NCI-H748 (cell line): Measurements from ENCODE around the gene IDH3B.
"Not testable (repeated sequence)": the region's sequence is repeated elsewhere in the genome, so short reads cannot be mapped to it uniquely, and the experiment has no call there.

Source experiments
- DNase-seq: peaks from one replicate; lab custom pipeline; 2025; ENCODE audit not compliant: unreplicated experiment; lab: John Stamatoyannopoulos, UW

Gene IDH3B

DNA sequence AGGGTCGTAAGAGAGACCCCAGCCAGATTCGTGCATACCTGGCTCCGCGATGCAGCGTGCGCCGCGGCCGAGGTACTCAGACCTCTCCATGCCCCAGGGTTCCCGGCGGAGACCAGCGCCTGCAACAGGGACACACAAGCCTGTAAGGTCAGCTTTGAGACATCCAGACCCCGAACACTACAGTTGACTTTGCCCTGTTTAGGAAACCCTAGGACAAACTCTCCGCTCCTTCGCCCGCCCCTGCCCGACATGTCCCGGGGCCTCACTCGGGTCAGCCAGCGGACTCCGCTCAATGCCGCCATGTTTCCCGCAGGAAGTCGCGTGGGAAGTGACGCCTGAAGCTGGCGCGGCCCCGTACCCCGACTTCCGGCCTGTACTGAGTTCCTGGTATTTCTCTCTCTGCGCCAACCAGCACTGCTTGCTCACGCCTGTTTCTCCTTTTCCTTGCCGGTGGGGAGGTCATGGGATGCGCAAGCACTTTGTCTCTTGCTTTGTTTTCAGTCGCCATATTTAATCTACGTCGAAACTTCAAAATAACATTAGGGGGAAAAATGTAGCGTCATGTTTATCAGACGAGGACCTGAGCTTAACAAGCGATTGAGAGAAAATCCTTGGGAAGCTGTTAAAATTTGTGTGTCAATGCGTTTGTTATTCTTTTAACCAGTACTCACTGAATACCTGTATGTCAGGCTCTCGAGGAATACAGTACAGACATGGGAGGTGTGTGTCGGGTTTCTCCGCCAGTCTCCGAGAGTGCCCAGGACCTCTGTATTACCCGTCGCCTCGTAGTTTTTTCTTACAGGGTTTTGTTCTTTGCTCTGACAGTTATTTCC lies at the start of gene IDH3B:
TSS of gene IDH3B (minus strand) at position 330 of the 833 bp plus-strand sequence. CDS start at position 302, 28 bp downstream.
- peak; percentile 98 for DNase-seq

DNA sequence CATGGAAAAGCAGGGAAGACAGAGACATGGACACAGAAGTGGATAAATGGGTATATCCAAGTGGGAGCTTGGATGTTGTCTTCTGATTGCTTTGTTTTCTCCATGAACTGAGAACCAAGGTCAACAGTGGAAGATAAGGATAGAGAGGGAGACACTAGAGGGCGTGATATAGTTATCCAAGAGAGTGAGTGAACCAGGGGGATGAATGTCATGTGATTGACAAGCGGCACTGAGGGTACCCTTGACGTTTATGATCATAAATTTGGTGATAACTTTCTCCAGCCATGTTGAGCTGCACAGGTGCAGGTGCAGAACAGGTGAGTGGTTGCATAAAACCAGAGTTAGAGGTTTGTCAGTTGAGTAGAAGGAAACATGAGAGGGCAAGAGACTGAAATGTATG lies 49.3 kb upstream of the IDH3B start:
- peak; percentile 59 for DNase-seq

DNA sequence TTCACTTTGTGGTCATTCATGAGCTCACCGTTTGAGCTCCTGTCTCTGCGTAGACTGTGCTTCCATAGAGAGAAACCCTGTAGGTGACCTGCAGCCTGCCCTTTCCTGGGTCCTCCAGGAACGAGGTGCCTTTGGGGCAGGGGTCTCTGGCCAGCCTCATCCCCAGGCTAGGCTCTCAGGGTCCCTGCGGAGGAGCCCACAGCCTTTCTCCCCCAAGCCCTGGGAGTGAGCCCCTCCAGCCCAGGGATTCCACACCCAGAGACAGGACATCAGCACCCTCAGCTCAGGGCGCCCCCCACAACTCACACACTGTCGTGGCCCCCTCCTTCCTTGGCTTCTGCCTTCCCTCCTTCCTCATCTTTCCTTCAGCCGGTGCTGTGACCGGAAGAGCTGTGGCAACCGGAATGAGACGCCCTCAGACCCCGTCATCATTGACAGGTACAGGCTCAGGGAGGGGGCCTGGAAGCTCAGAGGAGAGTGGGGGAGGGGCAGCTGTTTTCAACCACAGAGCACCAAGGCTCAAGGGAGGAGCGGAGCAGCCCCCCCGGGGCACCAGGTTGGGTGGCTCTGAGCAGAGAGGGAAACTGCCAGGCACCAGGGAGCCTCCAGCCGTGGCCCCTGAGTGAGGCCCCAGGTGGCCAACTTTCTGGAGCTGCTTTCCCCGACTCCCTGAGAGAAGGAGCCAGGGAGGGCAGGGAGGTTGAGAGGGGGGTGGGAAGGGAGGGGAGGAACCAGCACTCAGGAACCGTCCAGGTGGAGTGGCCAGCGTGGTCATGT lies 45.4 kb upstream of the IDH3B start:
- DNase-seq = no peak

DNA sequence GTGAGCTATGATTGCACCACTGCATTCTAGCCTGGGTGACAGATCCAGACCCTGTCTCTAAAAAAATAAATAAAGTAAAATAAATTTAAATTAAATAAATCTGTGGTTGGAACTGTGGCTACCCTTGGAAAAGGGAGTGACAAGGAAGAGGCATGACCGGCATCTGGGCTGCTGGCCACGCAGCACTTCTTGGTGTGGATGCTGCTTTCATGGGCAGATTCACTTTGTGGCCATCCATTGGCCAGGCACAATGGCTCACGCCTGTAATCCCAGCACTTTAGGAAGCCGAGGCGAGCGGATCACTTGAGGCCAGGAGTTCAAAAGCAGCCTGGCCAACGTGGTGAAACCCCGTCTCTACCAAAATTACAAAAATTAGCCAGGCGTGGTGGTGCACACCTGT lies 44.6 kb upstream of the IDH3B start:
- no peak for DNase-seq

DNA sequence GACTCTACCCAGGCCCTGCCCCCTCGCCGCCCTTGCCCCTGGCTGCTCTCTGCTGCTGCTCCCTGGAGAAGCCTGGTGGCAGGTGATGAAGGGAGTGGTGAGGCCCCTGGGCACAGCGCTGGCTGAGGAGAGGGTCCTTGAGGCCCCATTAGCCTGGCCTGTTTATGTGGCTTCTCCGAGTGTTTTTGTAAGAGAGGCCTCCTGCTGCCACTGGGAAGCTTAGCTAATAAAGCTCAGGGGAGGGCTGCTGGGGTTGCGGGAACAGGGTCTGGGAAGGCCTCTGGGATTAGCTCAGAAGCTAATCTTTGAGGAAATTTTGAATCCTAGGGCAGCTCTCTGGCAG lies 44.0 kb upstream of the IDH3B start:
- DNase-seq = no peak

DNA sequence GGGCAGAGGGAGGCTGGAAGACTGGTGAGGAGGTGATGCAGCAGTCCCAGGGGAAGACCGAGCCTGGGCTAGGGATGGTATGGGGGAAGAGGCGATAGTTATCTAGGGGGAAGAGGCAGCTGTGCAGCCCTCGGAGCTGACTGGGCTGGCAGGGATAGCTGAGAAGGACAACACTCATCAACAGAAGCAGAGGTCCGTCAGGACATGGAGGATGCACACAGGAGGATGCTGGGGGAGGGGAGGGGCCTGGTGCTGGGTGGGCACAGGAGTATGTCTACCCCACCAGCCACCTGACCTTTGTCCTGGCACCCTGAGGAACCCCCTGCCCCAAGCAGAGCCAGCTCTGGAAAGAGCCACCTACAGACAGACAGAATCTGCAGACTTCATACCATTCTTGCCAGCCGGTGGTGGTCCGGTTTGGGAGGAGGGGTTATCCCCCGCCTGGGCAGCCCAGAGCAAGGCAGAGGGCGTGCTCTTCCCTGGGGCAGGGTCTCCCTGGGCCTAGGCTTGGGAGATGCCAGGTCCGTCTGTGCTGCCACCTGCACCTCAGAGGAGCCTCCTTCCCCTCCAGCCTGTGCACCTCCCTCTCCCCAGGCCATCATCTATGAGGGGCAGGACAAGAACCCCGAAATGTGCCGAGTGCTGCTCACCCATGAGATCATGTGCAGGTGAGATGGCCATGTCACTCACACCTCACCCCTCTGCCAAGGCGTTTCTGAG lies 43.5 kb upstream of the IDH3B start:
- no peak for DNase-seq

DNA sequence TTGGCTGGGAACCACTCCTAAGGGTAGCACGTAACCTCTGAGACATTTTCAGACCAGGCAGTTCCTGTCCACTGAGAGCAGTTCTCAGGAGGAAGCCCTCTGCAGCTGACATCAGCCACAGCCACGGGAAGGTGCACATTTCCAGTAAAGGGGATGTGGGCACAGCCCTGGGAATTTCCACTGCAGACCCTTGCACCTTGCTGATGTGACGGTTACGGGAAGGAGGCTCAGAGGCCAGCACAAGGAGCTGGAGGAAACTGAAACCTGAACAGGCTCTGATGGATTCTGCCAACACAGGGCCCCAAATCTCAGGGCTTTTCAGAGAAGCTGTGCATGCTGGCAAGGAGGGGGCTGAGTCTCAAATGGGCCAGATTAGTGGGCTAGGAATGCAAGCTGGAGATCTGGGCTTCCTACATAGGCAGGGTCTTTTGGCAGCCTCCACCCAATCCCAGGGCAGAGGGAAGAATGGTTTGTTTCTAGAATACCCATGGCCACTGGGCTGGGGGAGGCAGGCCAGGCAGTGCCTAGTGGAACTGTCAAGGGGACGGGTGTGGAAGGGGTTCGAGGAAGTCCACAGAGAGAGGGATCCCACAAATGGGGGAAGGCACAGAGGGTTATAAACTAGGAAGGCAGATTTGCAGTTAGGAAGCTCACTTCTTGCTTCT lies 42.8 kb upstream of the IDH3B start:
- no peak for DNase-seq

DNA sequence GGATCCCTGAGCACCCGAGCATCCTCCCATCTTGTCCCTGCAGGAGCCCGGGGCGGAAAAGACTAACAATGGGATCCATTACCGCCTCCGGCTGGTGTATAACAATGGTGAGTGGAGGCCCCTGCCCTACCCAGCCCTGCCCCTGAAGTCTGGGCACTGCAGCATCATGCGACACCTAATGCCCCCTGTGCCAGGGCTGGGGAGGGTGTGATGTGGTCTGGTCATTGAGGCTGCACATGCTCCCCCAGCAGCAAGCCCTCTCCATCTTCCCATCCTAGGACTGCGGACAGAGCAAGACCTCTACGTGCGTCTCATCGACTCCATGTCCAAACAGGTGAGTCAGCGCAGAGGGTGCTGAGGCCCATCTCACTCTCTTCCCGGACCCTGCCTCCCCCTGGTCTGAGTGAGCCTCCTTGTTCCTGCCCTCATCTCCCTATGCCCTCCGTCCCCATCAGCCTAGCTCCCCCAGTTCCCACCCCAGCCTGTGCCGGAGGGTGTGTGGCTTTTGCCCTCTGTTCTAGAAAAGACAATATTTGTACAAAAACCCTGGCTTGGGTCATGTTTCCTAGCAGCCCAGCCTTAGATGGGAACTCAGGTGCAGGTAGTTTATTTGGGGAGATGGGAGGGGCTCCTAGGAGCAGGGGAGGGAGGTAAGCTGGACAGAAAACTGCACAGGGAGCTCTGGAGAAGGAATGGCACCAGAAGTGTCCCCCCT lies 42.1 kb upstream of the IDH3B start:
- DNase-seq = no peak

DNA sequence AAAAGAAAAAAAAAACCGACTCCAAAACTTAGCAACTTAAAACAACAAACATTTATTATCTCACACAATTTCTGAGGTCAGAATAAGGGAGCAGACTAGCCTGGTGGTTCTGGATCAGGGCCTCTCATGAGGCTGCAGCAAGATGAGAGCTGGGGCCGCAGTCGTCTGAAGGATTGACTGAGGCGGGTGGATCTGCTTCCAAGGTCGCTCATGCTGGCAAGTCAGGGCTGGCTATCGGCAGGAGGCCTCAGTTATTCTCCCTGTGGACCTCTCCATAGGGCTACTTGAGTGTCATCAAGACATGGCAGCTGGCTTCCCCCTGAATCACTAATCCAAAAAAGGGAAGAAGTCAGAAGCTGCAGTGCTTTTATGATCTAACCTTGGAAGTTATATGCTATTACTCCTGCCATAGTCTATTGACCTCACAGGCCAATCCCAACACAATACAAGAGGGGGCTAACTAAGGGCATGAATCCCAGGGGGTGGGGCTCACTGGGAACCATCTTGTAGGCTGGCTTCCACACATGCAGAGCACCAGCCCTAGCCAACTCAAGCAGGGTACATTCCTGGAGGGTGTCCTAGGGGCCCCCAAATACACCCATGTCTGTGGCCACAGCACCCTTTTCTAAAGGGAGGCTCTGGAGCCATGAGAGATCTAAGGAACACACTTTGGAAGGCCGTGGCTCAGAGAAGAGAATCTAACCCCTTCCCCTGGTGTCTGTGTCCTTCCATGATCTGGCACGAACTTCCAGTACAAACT lies 39.9 kb upstream of the IDH3B start:
- DNase-seq = no peak

DNA sequence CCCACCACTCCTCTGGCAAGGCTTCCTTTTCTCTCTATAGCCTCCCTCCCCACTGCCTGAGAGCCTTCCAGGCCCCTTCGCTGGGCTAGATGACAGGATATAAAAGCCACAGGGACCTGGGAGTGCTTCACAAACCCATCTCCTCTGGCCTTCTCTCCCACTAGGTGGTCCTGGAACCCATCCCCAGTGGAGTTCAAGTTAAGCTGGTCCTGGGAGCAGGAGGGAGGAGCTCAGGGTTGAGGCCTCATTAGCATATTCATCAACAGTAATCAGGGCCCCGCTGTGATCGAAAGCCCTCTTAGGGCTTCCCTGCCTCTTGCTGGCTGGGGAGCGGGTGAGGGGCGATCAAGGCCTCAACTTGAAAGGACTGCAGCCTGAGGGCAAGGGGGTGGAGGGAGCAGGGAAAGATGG lies 37.7 kb upstream of the IDH3B start:
- DNase-seq = no peak

DNA sequence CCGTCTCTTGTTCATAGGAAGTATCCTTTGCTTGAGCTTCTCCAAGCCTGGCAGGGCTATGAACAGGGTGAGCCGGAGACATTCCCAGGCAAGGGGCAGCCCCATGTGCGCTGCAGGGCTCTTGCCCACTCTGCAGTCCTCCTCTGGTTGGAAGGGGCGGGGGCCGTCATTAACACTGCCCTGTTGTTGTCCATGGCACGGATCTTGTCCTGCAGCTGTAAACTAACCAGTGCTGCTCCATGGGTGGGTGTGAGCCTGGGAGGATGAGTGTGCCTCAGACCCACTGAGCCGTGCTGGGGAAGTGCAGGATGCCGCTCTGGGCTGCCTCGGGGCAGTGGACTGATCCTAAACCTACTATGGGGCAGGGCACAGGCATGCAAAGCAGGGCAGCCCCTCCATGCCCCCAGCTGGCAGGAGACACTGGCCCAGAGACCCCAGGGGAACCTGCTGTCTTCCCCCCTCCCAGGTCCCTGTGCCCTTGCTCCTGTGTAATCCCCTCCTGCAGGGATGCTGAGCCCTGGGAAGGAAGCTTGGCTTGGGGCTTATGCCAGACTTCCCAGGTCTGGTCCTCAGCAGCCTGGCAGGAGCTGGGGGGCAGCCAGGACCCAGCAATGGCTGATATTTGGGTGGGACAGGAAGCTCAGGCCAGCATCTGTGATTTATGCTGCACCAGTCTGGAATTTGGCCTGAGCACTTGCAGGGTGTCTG lies 37.1 kb upstream of the IDH3B start:
- no peak for DNase-seq

DNA sequence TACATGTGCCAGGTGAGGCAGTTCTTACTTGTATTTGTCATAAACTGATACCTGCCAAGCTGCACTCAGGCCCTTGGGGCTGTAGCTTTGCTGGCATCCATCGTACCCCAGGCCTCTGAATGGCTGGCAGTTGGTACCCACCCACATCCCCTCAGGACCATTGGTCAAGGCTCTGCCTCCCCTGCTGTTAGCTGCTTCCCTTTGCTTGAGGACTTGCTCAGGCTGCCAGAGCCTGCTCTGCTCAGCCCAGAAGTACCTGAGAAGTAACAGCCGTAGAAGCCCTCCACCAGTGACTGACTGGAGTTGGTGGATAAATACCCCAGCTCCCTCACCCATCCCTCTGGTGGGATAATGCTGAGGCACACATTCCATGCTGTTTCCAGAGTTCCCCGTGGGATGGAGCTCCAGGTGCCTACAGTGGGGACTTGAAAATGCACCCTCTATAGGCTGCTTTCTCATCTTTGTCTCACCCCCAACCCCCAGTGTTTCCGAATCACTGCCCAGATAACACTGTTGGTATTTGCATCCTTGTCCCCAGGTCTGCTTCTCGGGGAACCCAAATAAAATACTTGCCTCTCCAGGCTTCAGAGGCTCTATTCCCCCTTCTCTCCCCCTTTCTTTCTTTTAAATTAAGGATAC lies 35.9 kb upstream of the IDH3B start:
- DNase-seq = no peak

DNA sequence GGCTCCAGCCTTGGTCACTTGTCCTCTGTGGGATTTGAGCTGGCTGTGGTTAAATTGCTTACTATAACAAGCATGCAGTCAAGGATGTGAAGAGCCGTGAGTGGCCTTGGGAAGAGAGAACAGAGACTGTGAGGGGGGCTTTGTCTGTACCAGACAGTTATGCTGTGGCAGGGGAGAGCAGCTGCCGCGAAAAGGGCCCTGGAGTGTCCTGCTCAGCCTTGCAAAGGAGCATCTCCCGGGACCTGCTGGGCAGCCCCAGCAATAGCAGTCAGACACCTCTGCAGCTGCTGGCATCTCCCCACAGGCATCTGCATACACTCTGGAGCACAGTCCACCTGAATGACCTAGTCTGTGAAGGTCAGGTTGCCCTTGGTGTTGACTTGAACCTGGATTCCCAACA lies 34.9 kb upstream of the IDH3B start:
- no peak for DNase-seq

DNA sequence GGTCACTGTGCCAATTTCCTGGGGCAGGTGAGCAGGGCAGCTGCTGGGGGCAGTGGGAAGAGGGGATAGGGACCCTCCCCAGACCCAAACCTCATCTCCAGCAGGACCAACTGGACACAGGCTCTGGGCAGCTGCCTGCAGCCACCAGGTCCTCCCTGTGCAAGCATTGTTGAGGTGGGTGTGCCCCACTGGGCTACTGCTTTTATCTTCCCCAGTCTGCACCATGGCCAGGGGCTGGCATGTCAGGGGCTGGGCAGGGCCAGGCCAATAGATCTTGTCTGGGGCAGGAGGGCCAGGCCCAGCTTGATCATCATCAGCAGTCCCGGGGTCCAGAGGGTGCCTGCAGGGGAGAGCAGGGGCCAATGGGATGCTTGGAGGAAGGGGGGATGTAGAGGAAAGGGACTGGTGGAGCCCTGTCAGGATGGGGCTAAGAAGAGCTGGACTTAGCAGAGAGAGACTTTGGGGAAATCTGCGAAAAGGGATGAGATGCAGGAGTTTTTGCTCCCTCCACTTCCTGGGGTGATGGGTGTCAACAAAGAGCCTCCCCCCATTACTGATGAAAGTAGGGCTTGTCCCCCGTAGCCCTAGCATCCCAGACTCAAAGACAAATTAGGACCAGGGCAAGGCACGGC lies 34.3 kb upstream of the IDH3B start:
- DNase-seq = no peak

DNA sequence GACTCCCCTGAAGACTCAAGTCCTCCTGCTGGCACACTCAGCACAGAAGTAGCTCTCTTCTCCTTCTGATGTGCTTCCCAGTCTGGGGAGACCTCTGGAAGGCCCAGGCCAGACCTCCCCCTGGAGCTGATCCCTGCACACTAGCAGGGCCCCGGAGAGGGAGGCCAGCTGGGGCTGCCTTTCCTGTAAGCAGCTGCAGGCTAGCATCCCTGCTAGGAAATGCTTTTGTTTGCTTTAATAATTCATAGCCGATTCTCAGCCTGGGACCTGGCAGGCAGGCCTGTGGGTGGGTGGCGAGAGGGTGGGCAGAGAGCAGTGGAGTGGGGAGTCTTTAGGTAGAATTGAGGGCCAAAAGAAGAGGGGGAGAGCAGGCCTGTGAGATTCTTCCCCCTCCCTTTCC lies 33.8 kb upstream of the IDH3B start:
- no peak for DNase-seq

DNA sequence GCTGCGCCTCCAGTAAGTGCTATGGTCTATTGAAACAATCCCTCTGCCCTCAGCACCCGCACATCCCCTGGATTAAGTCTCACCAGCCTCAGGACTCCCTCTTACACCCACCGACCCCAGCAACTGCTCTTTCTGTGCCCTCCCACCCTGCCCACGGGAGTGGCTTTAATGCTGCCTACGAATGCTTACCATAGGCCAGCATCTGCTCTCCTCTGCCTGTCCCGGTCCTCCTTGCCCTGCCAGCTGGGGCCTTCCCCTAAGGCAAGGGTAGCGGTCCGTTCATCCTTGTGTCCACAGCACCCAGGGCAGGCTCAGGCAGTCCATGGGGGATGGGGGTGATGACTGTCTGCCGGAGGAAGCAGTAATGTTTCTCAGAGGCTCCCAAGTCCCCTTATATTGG lies 32.6 kb upstream of the IDH3B start:
- no peak for DNase-seq

DNA sequence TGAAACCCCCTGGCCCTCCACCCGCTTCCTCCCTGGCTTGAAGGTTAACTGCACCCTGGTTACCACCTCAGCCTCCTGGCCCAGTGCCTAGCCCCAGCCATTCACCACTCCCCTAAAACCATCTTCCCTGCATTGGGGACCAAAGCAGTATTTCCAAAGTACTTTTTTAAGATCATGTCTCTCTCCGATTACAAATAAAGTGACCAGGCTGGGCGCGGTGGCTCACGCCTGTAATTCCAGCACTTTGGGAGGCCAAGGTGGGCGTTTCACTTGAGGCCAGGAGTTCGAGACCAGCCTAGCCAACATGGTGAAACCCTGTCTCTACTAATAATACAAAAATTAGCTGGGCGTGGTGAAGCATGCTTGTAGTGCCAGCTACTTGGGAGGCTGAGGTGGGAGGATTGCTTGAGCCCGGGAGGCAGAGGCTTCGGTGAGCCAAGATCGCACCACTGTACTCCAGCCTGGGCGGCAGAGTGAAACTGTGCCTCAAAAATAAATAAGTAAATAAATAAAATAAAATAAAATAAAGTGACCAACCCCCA lies 32.0 kb upstream of the IDH3B start:
- DNase-seq = not testable (repeated sequence)
